DOHH2 (cell line): ENCODE results near the gene SLC9C2.
"Not testable (repeated sequence)": the region's sequence is repeated elsewhere in the genome, so short reads cannot be mapped to it uniquely, and the experiment has no call there.

ENCODE experiments used
- EZH2phosphoT487 ChIP-seq: fragments of 200-600 bp; sonication (generic); IDR thresholded peaks from 2 replicates; pipeline ENCODE4 v1.6.1; 2017; ENCODE audit warnings: borderline replicate concordance, mild to moderate bottlenecking, antibody characterized with exemption, low read length, moderate library complexity, mixed read lengths
- TF ChIP-seq, protein P1 (sequence below): fragments of 200-600 bp; sonication (generic); IDR thresholded peaks from one replicate; pipeline ENCODE4 v1.5.1; 2014; ENCODE audit warnings: antibody characterized with exemption, mild to moderate bottlenecking, low read depth, low read length; ENCODE audit not compliant: poor library complexity, severe bottlenecking

DNA sequence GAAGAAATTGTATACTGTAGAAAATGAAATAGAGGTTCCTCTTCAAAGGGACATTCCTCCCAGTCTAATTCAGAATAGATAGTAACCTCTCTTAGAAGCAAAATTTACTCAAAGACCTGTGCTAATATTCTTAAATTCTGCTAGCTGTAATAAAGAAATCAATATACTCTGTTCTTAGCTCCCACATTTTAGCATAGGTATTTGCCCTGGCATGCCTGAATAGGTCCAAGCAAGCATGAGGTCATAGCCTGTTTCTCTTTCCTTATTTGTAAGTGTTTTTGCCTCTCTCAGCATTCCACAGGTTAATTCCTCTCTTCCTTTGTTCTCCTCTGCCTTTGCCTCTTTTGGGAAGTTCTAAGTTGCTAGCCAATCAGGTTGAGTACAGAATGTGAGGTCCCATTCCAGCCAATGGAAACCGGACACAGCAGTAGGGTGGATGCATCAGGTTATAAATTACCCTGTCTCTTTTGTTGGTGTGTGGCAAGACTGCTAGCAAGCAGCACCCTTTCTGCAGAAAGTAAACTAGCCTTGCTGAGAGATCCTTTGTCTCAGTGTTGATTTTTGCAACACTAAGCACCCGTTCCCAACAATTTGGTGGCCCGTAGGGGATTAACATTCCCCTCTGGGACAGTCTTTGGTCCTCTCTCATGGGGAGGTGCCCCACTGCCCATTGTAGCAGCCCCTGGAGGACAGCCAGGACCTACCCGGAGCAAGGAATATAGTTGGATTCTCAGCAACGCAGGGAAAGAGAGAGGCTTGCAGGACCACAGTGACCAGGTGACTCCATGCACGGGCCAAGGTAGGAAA, 34.6 kb upstream of the SLC9C2 start:
- TF ChIP-seq, protein P1, sequence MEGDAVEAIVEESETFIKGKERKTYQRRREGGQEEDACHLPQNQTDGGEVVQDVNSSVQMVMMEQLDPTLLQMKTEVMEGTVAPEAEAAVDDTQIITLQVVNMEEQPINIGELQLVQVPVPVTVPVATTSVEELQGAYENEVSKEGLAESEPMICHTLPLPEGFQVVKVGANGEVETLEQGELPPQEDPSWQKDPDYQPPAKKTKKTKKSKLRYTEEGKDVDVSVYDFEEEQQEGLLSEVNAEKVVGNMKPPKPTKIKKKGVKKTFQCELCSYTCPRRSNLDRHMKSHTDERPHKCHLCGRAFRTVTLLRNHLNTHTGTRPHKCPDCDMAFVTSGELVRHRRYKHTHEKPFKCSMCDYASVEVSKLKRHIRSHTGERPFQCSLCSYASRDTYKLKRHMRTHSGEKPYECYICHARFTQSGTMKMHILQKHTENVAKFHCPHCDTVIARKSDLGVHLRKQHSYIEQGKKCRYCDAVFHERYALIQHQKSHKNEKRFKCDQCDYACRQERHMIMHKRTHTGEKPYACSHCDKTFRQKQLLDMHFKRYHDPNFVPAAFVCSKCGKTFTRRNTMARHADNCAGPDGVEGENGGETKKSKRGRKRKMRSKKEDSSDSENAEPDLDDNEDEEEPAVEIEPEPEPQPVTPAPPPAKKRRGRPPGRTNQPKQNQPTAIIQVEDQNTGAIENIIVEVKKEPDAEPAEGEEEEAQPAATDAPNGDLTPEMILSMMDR = not testable (repeated sequence)
- not testable (repeated sequence) for TF ChIP-seq EZH2phosphoT487
